H7 (cell line): Measurements from ENCODE around the gene ECHDC3. TPM values are rescaled to one million over a fixed set of nuclear protein-coding genes. Genes with fewer than 3 reads are reported as not detected.

Experiments
- DNase-seq: peaks from one replicate; pipeline ENCODE4 v3.0.0; 2012
- H3K27me3 ChIP-seq: 2 replicates; pipeline ENCODE4 v1.6.0; 2011; ENCODE audit warnings: mild to moderate bottlenecking, low read length; ENCODE audit not compliant: control insufficient read depth, insufficient read depth
- H3K36me3 ChIP-seq: replicated peaks from 2 replicates; pipeline ENCODE4 v1.5.1; 2011; ENCODE audit warnings: low read length; ENCODE audit not compliant: control insufficient read depth, insufficient read depth
- H3K4me3 ChIP-seq: 2 replicates; pipeline ENCODE4 v1.5.1; 2011; ENCODE audit warnings: low read depth, mild to moderate bottlenecking, control low read depth, low read length, moderate library complexity; ENCODE audit not compliant: insufficient read depth
- total RNA-seq: library from RNA; depleted of rRNA; stranded (reverse); fragments of >200 nt; shearing (Covaris generic); gene quantifications from 2 replicates; pipeline ENCODE4 v1.2.3, GENCODE V29; 2014

The ECHDC3 gene
- total RNA-seq, 1 experiment from 2014 or later = 57.9 TPM

DNA sequence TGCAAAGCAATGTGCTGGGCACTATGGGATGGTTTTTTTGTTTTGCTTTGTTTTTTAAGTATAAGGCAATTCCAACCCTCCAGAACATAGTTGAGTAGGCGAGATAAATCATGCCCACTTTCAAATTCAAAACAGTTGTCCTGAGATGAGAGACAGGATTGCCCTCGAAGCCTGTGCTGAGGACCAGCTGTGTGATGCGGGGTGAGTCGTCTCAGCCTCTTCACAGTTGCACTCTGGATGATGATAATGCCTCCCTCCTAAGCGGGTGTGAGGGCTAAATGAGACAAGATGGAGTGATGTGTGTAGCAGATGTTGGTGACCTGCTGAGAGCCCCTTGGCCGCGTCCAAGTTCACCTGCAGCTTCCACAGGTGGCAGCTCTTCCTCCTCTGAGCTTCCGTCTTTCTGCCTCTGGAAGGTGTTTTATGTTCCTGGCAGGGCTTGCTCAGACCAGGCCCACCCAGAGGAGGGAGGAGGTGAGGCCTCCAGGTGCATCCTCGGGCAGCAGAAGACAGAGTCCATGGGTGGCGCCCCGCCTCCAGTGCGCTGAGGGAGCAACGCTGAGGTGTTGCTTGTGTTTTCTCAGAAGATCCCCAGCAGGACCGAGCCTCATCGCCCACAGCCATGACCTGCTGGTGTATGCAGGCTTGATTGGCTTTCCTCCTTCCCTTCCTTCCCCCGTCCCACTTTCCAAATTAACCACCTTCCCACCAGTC is 30.6 kb downstream of the ECHDC3 start:
- no peak for DNase-seq
- Histone ChIP-seq H3K36me3 (no peaks in the 10 kb centered on the region), H3K4me3 (no peak overlapping the region), H3K27me3 (no peaks in the 10 kb centered on the region)

DNA sequence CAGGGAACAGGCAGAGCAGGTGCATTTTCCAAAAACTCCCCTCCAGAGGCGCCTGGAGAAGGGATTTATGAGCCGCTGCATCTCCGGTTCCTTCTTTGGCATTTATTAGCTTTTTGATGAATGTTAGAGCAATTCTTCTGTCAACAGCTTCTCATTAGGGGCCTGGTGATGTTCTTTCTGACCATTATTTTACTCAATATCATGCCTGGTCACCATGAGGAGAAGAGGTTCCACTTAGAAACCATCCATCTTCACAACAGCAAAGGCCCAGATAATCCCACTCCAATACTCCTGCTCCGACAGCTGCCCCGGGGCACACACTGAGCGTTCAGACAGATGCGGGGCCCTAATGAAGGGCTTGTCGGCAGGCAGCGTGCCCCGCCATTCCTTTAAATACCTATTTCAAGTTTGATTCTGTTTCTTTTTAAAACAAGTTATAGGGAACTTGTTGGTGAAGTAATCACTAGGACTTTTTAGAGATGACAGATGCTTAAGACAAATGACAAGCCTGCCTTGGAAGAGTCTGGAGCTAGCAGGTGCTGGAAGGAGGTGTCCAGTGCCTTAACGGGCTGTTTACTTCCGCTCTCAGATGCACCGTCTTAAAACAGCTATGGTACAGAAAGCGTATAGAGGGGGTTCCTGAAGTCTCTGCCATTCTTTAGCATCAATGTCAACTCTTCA is 31.7 kb downstream of the ECHDC3 start:
- no peaks in the 10 kb centered on the region for H3K27me3 ChIP-seq
- no peaks in the 10 kb centered on the region for H3K36me3 ChIP-seq
- DNase-seq = no peak
- H3K4me3 ChIP-seq = no peak overlapping the region

DNA sequence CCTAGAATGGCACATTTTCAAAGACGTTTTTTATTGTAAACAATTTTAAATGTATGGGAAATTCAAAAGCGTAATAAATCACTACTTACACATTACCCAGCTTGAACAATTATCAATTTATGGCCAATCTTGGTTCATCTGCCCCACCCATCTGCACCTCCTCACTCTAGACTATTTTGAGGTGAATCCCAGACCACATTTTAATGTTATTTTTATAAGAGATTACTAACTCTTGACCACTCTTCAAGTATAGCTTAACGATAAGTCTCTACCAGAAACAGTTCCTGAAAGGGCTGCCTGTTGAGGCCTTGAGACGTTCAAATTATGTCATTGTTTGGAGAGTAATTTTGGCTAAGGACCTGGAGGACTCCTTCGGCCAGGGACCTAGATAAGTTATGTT is 33.2 kb downstream of the ECHDC3 start:
- Histone ChIP-seq H3K27me3 (no peaks in the 10 kb centered on the region), H3K36me3 (no peaks in the 10 kb centered on the region), H3K4me3 (no peak overlapping the region)
- no peak for DNase-seq

DNA sequence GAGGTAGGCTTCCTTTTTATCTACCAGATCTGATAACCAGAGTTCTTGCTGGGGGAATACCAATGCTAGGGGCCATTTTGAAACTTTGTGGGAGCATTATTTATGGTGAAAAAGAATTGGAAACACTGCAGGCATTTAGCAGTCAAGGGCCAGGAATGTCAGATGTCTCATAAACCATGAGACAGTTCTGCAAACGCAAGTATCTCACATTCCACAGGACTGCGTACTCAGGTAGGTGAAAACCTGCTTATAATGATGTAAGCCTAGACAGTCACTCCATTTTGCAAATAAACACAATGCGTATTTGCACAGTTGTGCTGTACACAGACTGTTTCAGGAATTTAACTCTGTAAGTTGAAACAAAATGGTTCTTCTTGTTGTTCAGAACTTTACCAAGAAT is 33.9 kb downstream of the ECHDC3 start:
- H3K4me3 ChIP-seq = no peak overlapping the region
- no peak for DNase-seq
- H3K36me3 ChIP-seq = no peaks in the 10 kb centered on the region
- no peaks in the 10 kb centered on the region for H3K27me3 ChIP-seq

DNA sequence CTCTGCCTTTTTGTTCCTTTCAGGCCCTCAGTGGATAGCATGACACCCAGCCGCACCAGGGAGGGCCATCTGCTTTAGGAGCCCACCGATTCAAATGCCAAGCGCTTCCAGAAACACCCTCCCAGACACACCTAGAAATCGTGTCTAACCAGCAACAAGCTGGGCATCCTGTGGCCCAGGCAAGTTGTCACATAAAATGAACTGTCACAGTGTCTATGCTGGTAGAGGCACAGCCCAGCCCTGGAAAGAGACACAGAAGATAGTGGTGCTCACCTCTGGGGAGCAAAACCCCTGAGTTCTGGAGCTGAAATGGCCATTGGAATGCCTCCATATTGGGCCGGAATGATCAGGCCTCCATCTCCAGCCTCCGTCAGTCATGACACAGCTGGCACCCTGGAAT is 38.9 kb downstream of the ECHDC3 start:
- H3K4me3 ChIP-seq = no peak overlapping the region
- DNase-seq = no peak
- H3K36me3 ChIP-seq = no peaks in the 10 kb centered on the region
- no peaks in the 10 kb centered on the region for H3K27me3 ChIP-seq

DNA sequence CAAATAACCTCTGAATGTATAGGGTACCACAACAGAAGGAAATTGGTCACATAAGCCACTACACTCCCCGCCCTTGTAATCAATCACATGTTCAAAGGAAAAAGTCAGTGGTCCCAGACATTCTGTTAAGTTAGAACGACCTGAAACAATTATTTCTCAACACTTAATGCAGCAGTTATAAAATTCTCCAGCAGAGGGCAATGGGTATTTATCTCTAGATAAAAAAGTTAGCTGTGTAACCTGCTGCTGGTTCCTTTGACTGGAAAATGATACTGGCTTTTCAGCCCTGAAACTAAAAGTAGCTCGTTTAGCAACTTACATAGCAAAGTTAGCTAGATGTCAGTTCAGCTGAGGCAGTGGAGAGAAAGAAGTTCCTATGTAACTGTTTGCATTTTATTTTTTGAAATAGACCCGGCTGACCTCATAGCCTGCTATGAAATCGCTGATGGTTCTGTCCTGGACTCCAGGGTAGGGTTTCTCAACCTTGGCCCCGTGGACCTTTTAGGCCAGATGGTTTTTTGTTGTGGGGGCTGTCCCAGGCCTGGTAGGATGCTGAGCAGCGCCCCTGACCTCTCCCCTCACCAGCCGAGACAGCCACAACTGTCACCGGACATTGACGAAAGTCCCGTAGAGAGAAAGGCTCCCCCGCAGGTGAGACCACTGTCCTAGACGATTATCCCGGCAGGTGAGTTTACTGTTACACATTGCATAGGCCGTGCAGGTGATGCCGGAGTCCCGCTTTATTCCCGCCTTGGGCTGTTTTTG is 40.8 kb downstream of the ECHDC3 start:
- DNase-seq = peak; percentile 74
- Histone ChIP-seq H3K36me3 (no peaks in the 10 kb centered on the region), H3K4me3 (no peak overlapping the region), H3K27me3 (no peaks in the 10 kb centered on the region)

DNA sequence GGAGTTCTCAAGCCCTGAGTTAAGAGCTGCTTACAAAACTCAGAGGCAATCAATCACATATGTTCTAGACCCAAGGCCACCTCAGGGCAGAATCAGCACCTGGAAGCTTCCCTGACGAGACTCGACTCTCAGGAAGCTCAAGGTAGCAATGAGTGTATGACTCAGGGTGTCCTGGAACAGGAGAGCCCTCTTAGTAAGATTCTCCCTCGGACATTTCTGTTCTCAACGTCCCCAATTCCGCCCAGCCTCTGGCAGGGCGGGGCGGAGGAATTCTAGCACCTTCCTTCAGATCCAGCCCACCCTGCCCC is 41.3 kb downstream of the ECHDC3 start:
- Histone ChIP-seq H3K36me3 (no peaks in the 10 kb centered on the region), H3K4me3 (no peak overlapping the region), H3K27me3 (no peaks in the 10 kb centered on the region)
- DNase-seq = no peak

DNA sequence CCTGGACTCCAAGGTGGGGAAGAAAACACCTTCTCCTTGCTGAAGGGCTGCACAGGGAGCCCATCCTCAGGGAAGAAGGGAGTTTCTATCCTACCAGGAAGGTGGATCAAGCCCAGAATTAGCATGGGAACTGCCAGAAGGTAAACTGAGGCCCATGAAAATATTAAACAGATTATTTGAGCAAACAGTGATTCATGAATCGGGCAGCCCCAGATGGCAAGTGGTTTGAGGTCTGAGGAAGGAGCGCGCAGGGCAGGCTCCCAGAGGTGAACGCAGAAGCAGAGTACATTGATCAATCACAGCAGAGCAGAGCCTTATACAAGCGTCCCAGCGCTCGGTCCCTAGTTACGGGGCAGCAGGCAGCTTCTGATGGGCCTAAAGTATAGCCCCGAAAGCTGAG is 45.2 kb downstream of the ECHDC3 start:
- H3K27me3 ChIP-seq = no peaks in the 10 kb centered on the region
- no peak for DNase-seq
- no peak overlapping the region for H3K4me3 ChIP-seq
- no peaks in the 10 kb centered on the region for H3K36me3 ChIP-seq

DNA sequence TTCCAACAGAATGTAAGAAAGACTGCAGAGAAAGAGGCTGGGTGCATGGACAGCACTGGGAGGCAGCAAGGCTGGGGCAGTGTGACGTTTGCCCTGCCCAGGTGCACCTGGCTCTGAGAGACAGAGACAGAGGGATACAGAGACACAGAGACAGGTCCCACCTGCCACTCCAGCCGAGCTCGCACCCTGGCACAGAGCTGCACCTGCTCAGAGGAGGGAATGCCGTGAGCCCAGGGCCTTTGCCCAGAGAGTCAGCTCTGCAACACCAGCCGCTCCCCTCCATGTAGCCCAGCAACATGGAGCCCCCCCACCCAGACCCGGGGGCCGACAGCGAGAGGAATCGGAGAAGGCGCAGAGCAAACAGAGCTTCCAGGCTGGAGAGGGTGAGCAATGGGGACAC is 45.7 kb downstream of the ECHDC3 start:
- Histone ChIP-seq H3K36me3 (no peaks in the 10 kb centered on the region), H3K27me3 (no peaks in the 10 kb centered on the region), H3K4me3 (no peak overlapping the region)
- no peak for DNase-seq

DNA sequence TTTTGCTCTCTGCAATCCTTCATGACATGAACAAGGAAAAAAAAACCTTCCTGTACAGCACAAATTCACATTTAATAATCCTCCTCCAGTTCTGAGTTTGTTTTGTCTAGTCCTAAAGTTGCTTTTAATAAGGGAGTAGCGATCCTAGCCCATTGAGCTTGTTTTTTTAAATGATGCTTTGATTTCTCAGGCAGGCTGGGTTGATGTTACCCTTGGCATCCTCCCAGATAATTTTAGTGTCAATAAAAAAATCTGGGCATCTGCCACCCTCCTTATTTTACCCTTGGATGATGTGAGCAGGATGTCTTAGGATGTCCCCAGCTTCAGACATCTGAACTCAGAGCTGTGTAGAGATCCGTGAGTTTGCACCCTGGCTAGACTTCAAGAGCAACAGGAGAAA is 47.1 kb downstream of the ECHDC3 start:
- DNase-seq = no peak
- no peaks in the 10 kb centered on the region for H3K27me3 ChIP-seq
- H3K4me3 ChIP-seq = no peak overlapping the region
- H3K36me3 ChIP-seq = no peaks in the 10 kb centered on the region

DNA sequence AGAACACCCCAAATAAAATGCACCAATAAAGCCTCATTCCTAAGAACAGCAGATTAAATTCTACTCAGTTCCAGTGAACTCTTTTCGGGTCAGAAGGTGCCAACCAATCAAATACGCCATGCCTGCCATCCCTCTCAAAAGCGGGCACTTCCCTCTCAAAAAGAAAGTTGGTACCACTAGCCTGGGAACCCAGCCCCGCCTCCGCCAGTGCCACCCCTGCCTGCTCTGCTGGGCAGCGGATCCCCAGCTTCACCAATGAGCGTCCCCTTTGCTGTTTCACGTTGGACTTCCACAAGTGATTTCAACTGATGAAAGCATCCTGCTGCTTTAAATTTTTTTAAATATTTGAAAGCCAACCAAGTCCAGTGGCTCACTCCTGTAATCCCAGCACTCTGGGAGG is 47.8 kb downstream of the ECHDC3 start:
- Histone ChIP-seq H3K36me3 (no peaks in the 10 kb centered on the region), H3K27me3 (no peaks in the 10 kb centered on the region), H3K4me3 (no peak overlapping the region)
- no peak for DNase-seq

DNA sequence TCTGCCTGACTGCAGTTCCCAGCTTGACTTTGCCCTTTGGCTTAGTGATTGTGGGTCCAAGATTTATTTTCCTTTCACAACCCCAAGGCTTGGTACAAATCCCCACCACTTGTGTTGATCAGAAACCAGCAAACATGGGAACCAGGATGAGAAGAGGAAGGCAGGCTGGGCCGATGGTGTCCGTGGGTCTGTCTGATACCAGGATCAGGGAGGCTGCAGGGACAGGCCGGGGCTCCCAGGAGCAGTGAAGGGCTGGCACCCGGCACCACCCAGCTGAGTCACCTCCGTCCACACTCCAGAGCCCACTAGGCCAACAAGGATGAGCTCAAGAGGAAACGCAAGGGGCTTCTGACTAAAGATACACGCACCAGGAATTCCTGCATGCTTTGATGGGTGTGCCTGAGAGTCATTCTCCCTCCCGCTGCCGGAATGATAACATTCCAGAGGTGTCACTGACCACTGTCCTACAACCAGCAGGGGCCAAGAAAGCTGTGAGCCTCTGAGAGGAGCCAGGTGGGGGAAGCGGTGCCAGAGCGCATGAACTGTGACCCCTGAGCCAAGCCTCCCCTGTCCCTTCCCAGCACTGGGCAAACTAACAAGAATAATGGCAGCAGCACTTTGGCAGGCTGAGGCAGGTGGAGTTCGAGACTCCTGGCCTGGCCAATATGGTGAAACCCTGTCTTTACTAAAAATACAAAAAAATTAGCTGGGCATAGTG is 51.7 kb downstream of the ECHDC3 start:
- no peak for DNase-seq
- no peak overlapping the region for H3K4me3 ChIP-seq
- H3K36me3 ChIP-seq = no peaks in the 10 kb centered on the region
- H3K27me3 ChIP-seq = no peaks in the 10 kb centered on the region

DNA sequence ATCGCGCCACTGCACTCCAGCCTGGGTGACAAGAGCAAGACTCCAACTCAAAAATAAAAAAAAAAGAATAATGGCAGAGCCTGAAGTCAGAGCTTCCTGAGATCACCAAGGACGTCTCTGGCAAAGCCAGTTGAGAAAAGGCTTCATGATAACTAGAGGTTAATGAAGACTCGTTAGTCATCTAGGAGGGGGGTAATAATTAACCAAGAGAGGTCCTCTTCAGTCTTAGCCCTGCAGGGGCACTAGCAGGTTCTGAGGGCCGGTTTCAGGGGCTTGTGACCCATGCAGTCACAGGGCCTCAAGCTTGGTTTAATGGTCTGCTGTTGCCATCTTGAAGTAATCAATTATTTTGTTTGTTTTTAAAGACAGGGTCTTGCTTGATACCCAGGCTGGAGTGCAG is 52.4 kb downstream of the ECHDC3 start:
- no peak for DNase-seq
- Histone ChIP-seq H3K4me3 (no peak overlapping the region), H3K27me3 (no peaks in the 10 kb centered on the region), H3K36me3 (no peaks in the 10 kb centered on the region)

DNA sequence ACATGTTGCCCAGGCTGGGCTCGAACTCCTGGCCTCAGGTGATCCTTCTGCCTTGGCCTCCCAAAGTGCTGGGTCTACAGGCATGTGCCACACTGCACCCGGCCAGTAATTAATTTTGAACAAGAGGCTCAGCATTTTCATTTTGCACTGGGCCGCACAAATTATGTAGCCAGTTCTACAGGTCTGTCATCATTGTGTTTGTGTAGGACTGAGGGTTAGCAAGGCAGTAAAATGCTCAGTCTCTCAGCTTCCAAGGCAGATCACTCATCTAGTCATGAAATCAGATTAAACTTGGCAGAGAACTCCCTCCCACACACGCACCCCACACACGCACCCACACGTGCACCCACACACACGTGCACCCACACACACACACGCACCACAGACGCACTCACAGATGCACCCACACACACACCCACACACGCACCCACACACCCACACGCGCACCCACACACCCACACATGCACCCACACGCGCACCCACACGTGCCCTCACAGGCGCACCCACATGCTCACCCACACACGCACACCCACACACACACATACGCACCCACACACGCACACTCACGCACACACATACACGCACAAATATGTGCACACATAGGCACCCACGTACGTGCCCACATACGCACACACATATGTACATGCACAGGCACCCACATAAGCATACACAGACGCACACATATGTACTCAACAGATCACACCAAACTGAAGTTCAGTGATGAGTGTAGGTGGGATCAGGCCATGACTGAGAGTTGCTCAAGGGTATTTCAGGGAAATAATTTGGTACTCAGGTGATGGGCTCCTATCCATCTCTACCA is 53.1 kb downstream of the ECHDC3 start:
- Histone ChIP-seq H3K36me3 (no peaks in the 10 kb centered on the region), H3K27me3 (no peaks in the 10 kb centered on the region)
- DNase-seq = no peak

More for the DNA sequence above, 53.1 kb downstream of the ECHDC3 start:
- H3K4me3 ChIP-seq = no peak overlapping the region
